Calu3 (cell line): ENCODE data around the gene DLK1. TPM values are rescaled to one million over a fixed set of nuclear protein-coding genes. Genes with fewer than 3 reads are reported as not detected.

ENCODE experiments used
- BruUV-seq: library from RNA; stranded (reverse); fragments of 400-500 nt; replicated peaks from 2 replicates; lab custom pipeline; 2021; lab: Mats Ljungman, UMichigan
- CTCF ChIA-PET: fragments of 300-600 bp; sonication (Branson Sonifier 250); formaldehyde crosslinking; loops from one replicate; lab custom pipeline; 2022; ENCODE audit warnings: antibody characterized with exemption; lab: Charles Lee
- DNase-seq: peaks from one replicate; pipeline ENCODE4 v3.0.0; 2022
- H3K27ac Mint-ChIP-seq: one replicate; pipeline ENCODE4 v1.8.0; 2022; ENCODE audit warnings: mixed read lengths; ENCODE audit not compliant: unreplicated experiment
- H3K27me3 Mint-ChIP-seq: one replicate; pipeline ENCODE4 v1.8.0; 2022; ENCODE audit warnings: mixed read lengths; ENCODE audit not compliant: unreplicated experiment
- H3K36me3 Mint-ChIP-seq: one replicate; pipeline ENCODE4 v1.8.0; 2022; ENCODE audit warnings: mild to moderate bottlenecking, moderate library complexity, mixed read lengths; ENCODE audit not compliant: insufficient read depth, unreplicated experiment
- H3K4me1 Mint-ChIP-seq: one replicate; pipeline ENCODE4 v1.8.0; 2022; ENCODE audit warnings: mild to moderate bottlenecking, low read depth, mixed read lengths; ENCODE audit not compliant: unreplicated experiment
- H3K4me3 Mint-ChIP-seq: one replicate; pipeline ENCODE4 v1.8.0; 2022; ENCODE audit warnings: mild to moderate bottlenecking, low read depth, moderate library complexity, mixed read lengths; ENCODE audit not compliant: unreplicated experiment
- H3K9me3 Mint-ChIP-seq: one replicate; pipeline ENCODE4 v1.8.0; 2022; ENCODE audit warnings: low read depth, mixed read lengths; ENCODE audit not compliant: unreplicated experiment
- CTCF ChIP-seq: fragments of 200-600 bp; IDR thresholded peaks from one replicate; pipeline ENCODE4 v1.8.0; 2022; ENCODE audit warnings: antibody characterized with exemption; ENCODE audit not compliant: unreplicated experiment
- intact Hi-C: fragments of 100-400 bp; cut with micrococcal nuclease; formaldehyde crosslinking; loops from one replicate; pipeline ENCODE4 v1.10.0; 2022; ENCODE audit not compliant: unreplicated experiment
- total RNA-seq: library from RNA; stranded (reverse); gene quantifications from 2 replicates; pipeline ENCODE4 v1.2.3, GENCODE V29; 2022

Gene DLK1
- total RNA-seq, 1 experiment from 2014 or later = not detected

GRCh38 chr14:100724536-100724935 lies 2.2 kb upstream of the DLK1 start:
- Mint-ChIP-seq H3K36me3 (no peaks in the 10 kb centered on the region), H3K27me3 (peaks cover 79% of the 10 kb centered on the region), H3K4me3 (no peak overlapping the region), H3K9me3 (no peaks in the 10 kb centered on the region), H3K27ac (no peak overlapping the region), H3K4me1 (peaks cover 11% of the 10 kb centered on the region)
- no peak for DNase-seq
- intact Hi-C loops = no loop called here
- no TSS peak for BruUV-seq
- CTCF ChIA-PET = no interaction called here
- TF ChIP-seq CTCF = no peak

DNA sequence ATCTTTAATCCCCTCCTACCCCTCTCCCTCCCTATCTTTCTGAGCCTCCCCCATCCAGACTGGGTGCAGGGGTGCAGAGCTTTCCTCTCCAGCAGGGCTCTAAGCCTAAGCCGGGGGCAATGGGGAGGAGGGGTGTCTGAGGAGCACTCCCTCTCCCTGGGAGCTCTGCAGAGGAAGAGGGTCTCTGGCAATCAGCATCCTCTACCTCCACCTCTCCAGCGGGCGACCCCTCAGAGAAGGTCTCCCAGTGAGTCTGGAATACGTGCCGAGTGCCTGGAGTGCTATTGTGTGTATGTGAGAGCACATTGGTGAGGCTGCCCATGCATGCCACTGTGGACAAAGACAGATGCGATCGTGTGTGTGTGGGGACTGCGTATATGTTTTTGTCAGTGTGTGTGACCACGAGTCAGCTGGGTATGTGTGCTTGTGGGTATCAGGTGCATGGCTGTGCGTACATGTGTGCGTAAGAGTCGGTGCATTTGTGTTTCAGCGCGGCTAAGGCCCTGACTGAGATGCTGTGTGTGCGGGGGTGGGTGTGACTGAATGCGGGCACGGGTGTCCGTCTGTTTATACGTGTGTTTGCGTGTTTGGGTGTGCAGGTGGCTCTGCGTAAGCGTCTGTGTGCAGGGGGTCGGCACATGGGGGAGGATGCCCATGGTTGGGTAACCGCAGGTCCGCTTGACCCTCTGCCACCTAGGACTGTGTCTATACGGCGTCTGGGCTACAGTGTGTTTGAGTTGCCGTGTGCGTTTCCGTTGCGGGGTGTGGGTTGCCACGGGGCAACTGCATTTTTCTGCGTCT lies 905 bp upstream of the DLK1 start:
- no peak overlapping the region for H3K27ac Mint-ChIP-seq
- H3K27me3 Mint-ChIP-seq = peaks cover 79% of the 10 kb centered on the region
- H3K9me3 Mint-ChIP-seq = no peaks in the 10 kb centered on the region
- intact Hi-C loops = no loop called here
- no peak overlapping the region for H3K4me3 Mint-ChIP-seq
- no peak for TF ChIP-seq CTCF
- DNase-seq = no peak
- no peaks in the 10 kb centered on the region for H3K36me3 Mint-ChIP-seq
- CTCF ChIA-PET = no interaction called here
- BruUV-seq = no TSS peak
- peaks cover 11% of the 10 kb centered on the region for H3K4me1 Mint-ChIP-seq

GRCh38 chr14:100727086-100727872 lies 587 bp downstream of the DLK1 start:
- H3K4me1 Mint-ChIP-seq = peaks cover 11% of the 10 kb centered on the region
- no peak overlapping the region for H3K4me3 Mint-ChIP-seq
- BruUV-seq = no TSS peak
- no peaks in the 10 kb centered on the region for H3K36me3 Mint-ChIP-seq
- no peak for DNase-seq
- CTCF ChIA-PET = no interaction called here
- H3K9me3 Mint-ChIP-seq = no peaks in the 10 kb centered on the region
- intact Hi-C loops = no loop called here
- peaks cover 79% of the 10 kb centered on the region for H3K27me3 Mint-ChIP-seq
- no peak for TF ChIP-seq CTCF
- H3K27ac Mint-ChIP-seq = no peak overlapping the region

- no peak for DNase-seq
- no peak for TF ChIP-seq CTCF
- BruUV-seq = no TSS peak
- Mint-ChIP-seq H3K36me3 (no peaks in the 10 kb centered on the region), H3K4me1 (peaks cover 11% of the 10 kb centered on the region), H3K27ac (no peak overlapping the region), H3K4me3 (no peak overlapping the region), H3K9me3 (no peaks in the 10 kb centered on the region), H3K27me3 (peaks cover 79% of the 10 kb centered on the region)
- intact Hi-C loops = no loop called here
- CTCF ChIA-PET = no interaction called here
Observed at GRCh38 chr14:100727873-100728240, 1.2 kb downstream of the DLK1 start.
